Measurements from ENCODE around the gene GPR25.

The GPR25 gene

DNA sequence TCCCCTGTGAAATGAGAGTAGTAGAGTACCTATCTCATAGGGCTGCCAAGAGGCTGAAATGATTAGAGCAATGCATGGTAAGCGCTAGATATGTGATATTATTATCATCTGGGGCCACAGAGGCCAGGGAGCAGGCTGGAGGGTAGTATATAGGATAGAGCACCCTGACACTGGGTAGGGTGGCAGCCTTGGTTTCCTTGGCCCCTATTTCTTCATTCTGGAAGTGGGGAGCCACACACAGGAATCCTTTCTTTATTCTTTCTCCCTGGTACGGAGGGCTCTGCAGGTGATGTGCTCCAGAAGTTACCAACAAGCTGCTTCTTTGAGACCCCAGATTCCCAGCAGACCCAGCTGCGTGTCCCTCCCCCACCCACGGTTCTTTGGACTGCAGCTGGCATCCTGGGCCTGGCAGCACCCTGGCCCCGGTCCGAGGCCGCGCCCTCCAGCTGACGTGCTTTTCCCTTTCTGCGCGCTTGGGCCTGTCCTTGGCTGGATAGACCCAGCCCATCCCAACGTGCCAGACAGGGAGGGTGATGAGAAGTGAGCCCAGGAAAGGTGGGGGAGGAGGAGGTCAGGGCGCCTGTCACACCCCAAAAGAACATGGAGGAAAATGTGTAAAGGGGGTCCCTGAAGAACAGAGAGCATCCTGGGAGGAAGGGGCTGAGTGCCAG lies 40.1 kb downstream of the GPR25 start:
- no peak for DNase-seq (ENCODE audit: low read depth)

DNA sequence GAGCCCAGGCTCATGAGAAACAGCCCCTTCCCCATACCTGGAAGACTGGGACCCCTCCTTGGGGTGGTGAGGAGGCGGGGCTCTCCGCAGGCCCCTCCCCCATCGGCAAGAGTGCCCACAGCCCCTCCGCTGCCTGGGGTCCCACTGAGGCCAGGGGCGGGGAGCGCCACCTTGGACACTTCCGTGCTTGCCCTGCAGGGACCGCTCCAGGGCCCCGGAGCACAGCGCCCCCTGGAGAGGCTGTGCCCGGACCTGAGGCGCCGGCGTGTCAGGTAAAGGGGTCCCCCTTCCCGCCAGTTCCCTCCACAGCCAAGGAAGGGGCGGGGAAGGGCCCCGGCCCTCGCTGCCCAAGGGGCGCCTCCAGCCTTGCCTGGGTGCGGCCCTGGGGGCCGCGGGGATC lies 43.4 kb downstream of the GPR25 start:
- DNase-seq (ENCODE audit: low read depth) = no peak

GRCh38 chr1:200916681-200917080 lies 43.9 kb downstream of the GPR25 start:
- no peak for DNase-seq (ENCODE audit: low read depth)

- DNase-seq (ENCODE audit: low read depth) = no peak
These were observed 44.6 kb downstream of the GPR25 start for GRCh38 chr1:200917291-200917817.

DNA sequence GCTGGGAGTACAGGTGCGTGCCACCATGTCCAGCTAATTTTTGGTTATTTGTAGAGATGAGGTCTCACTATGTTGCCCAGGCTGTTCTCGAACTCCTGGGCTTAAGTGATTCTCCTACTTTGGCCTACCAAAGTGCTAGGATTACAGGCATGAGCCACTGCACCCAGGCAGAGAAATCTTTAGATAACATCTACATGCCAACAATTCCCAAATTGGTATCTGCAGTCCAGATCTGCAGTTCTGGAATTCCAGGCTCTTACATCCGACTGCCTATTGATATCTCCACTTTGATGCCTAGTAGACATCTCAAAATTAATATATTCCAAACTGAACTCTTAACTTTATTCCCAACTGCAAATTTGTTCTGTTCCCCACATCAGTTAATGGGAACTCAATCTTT lies 45.2 kb downstream of the GPR25 start:
- no peak for DNase-seq (ENCODE audit: low read depth)

DNA sequence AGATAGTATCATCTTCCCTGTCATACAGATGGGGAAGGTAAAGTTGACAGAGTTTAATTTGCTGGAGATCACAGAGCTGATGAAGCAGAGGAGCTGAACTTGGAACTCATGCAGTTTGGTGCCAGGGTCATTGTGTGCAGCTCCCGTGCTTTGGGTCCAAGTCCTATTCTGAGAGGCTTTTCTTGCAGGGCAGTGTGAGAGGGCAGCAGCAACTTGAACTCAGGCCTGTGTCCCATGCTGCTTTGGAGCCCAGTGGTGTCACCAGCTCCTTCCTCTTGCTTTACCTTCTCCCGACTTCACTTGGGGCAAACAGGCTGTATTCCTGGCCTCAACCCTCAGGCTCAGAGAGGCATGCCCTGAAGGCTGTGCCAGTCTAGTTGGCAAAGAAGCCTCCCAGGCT lies 46.6 kb downstream of the GPR25 start:
- DNase-seq (ENCODE audit: low read depth) = no peak

- no peak for DNase-seq (ENCODE audit: low read depth)
These were observed 48.9 kb downstream of the GPR25 start for GRCh38 chr1:200921571-200922110.

DNA sequence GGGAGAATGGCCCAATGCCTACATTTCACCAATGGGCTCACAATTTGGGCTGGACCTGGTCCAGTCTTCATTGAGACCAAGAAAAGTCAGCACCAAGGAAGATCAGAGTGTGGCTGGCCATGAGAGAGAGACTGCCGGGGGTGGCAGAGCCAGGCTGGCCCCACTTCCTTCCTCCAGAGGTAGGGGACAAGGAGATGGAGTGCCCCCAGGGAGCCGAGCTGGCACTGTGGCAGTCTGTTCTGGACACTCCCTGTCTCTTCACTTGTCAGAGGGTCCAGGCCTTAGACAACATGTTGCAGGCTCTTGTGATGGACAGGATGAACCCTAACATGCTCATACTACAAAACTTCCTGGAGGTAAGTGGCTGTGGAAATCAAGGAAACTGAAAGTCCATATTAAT lies 49.6 kb downstream of the GPR25 start:
- no peak for DNase-seq (ENCODE audit: low read depth)

DNA sequence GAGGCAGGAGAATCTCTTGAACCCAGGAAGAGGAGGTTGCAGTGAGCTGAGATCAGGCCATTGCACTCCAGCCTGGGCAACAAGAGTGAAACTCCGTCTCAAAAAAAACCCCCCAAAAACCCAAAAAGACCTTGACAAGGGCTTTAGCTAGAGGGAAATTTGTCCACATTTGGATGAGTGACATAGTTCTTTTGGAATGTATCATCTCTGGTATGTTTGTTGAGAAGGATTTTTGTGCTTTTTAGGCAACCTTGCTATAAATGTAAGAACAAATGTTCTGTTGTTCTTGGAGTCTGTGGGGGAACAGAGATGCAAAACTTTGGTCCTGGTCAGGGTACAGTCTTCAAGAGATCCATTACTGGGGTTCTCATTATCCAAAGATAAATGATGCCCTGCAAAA lies 50.8 kb downstream of the GPR25 start:
- DNase-seq (ENCODE audit: low read depth) = no peak
